HG02588 (cell line): ENCODE results near the gene SHISA8.

ENCODE experiments used
- ATAC-seq: cut with Tn5 transposase; IDR thresholded peaks from one replicate; pipeline ENCODE4 v1.9.1; 2021; ENCODE audit warnings: mild to moderate bottlenecking, moderate library complexity; ENCODE audit not compliant: unreplicated experiment

The SHISA8 gene

GRCh38 chr22:41934284-41935014, 19.6 kb upstream of the SHISA8 start:
- no peak for ATAC-seq

DNA sequence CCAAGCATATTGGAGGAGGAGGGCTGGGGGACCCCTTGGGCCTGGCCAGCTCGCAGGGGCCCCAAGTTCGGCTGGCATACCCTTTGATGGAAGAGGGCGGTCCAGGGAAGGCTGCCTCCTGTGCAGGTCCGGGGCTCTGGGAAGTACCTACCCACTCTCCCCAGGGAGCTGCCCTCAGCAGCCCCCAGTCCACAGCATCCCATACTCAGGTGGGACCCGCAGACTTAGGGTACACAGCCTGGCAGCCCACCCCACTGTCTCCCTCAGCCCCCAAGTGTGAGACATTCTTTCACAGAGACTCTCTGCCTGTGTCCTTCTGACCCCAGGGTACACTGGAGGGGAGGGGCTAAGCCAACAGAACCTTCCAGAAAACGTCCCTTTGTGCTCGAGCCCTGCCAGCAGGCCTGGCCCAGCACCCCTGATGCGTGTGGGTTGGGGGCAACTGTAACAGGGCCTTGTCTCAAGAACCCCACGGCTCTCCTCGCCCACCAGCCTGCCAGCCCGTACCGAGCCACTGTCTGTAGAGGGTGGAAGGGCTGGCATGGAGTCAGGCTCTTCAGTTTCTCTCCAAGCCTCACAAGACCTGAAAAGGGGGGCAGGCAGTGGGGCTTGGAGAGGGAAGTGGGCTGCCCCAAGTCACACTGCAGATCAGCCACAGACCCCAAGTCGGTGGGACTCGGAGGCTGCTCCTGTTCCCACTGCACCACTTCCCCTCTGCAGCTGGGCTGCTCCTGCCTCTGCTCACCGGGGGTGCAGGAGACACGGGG, 18.7 kb upstream of the SHISA8 start:
- ATAC-seq, result no peak

GRCh38 chr22:41932353-41932752, 17.5 kb upstream of the SHISA8 start:
- no peak for ATAC-seq

DNA sequence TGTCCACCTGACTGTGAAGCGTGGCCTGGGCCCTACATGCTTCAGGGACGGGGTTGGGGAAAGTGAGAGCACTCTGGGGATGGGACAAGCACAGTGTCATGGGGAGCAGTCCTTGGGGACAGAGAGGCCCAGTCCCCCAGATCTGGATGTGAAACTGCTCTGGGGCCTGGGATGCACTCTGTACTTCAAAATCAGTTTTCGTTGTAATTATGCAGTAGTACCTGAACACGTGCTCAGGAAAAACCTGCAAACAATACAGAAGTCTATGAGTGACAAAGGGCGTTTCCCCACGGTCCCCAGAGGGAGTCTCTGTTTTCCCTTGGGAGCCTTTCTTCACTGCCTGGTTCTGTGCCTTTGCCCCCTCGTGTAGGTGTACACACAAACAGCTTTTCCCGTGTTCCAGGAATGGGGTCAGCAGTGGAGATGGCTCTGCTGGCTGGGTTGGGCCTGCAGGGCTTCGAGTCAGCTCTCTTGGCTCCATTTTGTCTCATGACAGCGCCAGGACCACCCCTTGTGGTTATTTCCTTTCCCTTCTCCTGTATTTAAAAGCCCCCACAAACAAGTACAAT, 16.9 kb upstream of the SHISA8 start:
- no peak for ATAC-seq

DNA sequence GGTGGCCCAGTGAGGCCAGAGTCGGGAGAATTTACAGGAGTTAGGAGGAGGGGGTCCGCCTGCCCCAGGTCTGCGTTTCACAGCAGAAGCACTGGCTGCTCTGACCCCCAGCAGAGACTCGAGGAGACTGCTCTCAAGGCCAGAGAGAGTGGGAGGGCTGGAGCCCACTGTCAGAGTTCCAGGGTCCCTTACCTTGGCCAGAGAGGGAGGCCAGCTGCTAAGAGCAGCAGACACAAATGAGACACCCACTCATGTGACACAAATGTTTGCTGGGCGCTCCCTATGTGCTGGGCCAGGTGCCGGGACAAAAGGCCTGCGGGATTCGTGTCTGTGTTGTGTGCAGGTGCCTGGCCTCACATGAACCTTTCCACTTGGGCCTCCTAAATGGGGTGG, 14.5 kb upstream of the SHISA8 start:
- ATAC-seq, result no peak

GRCh38 chr22:41928593-41929417, 13.9 kb upstream of the SHISA8 start:
- no peak for ATAC-seq

DNA sequence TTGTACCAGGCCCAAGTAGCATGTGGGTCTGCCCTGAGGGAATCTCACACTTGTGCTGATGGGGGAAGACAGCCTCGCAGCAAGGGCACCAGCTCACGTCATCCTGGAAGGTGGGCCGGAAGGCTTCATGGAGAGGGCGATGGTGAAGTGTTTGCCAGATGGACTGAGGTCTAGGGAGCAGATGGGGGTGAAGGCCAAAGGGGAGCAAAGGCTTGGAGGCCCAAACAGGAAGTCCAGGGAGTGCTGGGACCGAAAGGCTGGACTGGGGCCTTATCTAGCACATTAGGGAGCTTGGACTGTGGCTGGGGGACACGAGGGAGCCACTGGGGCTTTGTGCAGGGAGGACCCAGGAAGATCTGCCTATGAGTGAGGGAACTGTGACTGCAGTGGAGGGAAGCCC, 12.9 kb upstream of the SHISA8 start:
- no peak for ATAC-seq

GRCh38 chr22:41925783-41926460, 11.0 kb upstream of the SHISA8 start:
- ATAC-seq, result no peak

- no peak for ATAC-seq
Measured at GRCh38 chr22:41923595-41924276, 8.9 kb upstream of the SHISA8 start.

DNA sequence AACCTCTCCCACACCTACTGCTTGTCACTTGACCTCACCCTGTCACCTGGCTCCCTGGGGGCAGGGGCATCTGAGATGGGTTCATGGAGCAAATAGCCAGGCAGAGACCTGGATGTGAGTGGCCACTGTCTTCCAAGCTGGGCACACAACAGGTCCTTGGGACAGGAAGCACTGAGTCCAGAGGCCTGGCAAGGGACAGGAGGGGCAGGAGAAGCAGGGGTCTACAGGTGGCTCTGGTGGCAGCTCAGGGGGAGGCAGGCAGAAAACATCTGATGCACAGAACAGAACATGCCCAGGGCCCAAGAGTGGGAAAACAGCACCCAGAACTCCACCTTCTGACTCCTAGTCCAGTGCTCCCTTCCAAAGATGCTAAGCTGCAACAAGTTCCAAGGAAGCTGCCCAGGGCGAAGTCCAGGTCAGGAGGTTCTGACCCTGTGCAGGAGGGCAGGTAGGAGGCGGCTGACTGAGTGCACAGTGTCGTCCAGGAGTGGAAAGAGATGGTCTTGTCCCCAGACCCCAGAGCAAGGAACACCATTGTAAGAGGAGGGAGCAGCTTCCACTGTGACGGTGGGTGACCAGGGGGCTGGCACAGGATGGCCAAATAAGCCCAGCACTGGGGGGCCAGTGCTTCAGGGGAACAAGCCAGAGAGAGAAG, 8.2 kb upstream of the SHISA8 start:
- ATAC-seq, result no peak

GRCh38 chr22:41922328-41922727, 7.5 kb upstream of the SHISA8 start:
- no peak for ATAC-seq

DNA sequence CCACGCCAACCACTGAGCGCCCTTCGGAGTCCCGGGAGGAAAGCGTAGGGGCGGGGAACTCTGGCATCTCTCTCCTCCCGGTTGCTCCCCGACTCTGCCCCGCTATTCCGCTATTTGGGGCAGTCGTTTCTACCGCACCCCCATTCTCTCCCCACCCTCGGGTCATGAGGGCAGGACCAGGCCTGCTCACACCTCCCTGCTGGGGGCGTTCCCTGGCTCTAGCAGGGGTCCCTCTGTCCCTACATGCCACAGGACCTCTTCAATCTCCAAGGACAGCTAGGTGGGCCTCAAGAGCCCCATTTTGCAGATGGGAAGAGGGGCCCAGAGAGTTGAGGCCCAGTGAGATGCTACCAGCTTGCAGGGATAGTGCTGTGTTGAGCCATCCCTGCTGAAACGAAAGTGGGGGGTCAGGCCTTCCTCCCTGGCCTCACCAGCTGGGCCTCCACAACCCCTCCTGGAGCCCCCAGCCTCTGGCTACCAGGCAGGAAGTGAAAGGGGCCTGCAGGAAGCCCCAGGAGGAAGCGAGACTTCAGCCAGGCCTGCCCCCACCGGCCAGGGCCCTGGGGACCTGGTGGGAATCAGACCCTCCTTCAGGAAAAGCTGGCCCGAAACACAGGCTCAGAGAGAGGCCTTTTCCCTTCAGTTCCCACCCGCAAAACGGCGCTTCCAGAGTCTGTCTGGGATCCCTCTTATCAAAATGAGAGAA, 5.5 kb upstream of the SHISA8 start:
- ATAC-seq, result peak; percentile 22

DNA sequence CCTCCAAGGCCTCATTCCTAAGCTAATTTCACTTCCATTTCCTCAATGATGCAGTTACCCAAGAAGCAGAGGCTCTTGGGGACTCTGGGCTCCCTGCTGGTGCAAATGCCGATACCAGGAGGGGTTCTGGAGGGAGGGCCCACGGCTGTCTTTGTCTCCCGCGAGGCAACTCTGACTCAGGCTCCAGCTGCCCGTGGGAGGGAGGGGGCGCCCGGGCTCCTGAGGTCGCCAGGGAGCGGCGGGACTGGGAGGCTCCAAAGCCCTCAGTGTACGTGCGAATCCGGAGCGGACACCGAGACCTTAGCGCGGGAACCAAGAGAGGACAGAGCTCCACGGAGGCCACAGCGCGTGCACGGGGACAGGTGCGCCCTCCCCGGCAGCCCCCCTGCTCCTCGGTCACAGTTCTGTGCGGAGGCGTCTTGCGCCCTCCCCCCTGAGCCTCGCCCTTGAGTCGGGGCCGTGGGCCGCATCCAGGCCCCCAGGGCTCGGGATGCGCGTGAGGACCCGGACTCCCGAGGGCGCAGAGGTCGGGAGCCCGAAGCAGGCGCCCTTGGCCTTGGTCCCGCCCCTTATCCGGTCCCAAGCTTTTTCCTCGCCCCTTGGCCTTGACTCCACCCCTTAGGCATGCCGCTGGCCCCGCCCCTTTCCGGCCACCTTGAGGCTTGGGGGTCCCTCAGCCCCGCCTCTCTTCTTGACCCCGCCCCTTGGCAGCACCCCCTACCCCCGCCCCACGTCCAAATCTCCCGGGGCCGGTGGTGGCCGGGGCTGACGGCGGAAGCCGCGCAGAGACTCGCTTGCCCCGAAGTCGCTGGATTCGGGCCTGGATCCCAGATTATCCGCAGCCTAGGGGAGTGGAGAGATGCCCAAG, 4.7 kb upstream of the SHISA8 start:
- ATAC-seq, result peak; percentile 40

- no peak for ATAC-seq
Measured at GRCh38 chr22:41917903-41918791, 3.3 kb upstream of the SHISA8 start.

- ATAC-seq, result no peak
Measured at GRCh38 chr22:41917375-41917902, 2.6 kb upstream of the SHISA8 start.

DNA sequence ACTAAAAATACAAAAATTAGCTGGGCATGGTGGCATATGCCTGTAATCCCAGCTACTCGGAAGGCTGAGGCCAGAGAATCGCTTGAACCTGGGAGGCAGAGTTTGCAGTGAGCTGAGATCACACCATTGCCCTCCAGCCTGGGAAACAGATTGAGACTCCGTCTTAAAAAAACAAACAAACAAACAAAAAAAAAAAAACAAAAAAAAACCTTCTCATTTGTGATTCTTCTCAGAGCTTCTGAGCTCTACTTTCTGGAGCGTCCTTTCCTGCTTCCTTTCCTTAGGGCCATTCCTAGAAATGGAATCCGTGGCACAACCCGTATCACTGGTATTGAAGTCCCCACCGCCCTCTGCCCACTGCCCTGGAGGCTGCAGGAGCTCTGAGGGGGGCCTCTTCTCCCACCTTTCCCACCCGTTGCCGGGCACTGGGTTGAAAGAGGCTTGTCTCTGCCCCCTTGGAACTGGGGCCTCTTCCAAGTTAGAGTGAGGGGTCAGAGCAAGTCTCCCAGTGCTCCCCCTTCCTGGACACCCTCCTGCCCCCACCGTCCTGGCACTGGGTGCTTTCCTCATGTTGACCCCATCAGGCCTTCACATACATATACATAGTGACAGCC, 2.0 kb upstream of the SHISA8 start:
- no peak for ATAC-seq
